LNCAP (cell line): ENCODE data around the gene USP43.

ENCODE experiments used
- CTCF ChIP-seq: fragments of 450-650 bp; IDR thresholded peaks from 2 replicates; pipeline ENCODE4 v1.5.1; 2017; ENCODE audit warnings: mild to moderate bottlenecking

The USP43 gene

DNA sequence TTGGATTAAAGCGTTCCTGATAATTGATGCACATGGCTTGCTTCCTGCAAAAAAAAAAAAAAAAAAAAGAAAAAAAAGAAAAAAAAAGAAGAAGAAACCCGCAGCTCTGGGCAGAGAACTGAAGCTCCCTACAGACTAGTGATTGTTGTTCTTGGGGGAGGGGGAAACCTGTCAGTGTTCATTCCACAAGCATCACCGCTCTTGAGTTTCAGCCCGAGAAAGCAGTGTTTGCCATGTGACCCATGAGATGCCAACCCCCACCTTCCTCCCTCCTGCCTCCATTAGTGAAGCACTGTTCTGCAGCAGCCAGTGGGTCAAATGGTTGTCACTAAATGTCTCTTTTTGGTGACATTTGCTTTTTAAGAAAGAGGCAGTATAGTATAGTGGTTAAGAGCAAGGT, 1.7 kb downstream of the USP43 start:
- TF ChIP-seq CTCF: no peak

DNA sequence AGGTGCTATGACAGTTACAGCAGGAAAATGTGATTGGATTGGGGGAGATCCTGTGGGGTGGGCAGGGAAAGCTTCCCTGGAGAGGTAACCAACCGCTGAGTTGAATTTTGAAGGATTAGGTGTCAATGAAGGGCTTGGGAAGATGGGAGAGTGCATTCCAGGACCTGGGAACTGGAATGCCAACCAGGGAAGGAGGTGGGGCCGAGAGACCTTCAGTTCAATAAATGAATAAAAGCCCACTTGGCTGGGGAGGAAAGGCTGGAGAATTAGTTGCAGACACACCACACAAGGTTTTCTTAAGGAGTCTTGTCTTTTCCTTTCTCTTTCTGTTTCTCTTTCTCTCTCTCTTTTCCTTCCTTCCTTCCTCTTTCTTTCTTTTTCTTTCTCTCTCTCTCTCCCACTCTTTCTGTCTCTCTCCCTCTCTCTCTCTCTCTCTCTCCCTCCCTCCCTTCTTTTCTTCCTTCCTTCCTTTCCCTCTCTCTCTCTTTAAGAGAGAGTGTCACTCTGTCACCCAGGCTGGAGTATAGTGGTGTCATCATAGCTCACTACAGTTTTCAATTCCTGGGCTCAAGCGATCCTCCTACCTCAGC, 3.3 kb downstream of the USP43 start:
- no peak for TF ChIP-seq CTCF

DNA sequence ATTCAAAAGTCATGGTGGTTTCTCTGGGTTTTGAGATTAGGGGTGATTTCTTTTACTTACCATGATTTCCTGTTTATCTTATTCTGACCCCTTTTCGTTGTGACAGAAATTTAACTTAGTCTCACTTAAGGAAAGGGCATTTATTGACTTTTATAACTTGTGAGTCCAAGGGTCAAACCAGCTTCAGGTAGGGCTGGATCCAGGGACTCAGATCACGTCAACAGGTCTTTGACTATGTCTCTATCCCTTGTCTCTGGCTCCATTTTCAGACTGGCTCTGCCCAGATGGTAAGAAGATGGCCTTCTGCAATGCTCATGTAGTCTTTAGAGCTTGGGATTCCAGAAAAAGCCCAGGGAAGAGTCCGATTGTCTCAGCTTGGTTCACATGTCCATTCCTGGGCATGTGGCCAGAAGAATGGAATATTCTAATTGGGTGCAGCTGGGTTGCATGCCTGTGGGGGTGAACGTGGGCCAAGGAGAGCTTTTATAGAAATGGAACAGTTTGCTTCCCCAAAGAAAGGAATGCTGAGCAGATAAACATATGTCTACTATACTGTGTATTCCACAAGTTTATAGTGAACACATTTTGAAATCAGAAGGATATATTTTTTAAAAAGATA, 13.4 kb downstream of the USP43 start:
- TF ChIP-seq CTCF: no peak

DNA sequence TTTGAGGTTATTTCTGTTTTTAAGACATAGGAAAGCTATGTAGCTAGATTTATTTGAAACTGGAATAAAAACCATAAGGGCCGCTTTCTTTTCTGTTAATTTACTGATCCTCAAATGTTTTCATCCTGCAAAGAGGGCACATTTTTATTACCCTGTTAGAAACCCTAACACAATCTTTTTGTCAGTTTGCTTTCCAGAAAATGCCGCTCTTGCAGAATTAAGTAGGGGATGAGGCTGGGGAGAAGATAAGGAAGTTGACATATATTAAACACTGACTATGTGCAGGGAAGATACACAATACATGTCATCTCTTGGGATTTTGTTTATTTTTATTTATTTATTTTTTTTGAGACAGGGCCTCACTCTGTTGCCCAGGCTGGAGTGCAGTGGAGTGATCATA, 15.7 kb downstream of the USP43 start:
- no peak for TF ChIP-seq CTCF

DNA sequence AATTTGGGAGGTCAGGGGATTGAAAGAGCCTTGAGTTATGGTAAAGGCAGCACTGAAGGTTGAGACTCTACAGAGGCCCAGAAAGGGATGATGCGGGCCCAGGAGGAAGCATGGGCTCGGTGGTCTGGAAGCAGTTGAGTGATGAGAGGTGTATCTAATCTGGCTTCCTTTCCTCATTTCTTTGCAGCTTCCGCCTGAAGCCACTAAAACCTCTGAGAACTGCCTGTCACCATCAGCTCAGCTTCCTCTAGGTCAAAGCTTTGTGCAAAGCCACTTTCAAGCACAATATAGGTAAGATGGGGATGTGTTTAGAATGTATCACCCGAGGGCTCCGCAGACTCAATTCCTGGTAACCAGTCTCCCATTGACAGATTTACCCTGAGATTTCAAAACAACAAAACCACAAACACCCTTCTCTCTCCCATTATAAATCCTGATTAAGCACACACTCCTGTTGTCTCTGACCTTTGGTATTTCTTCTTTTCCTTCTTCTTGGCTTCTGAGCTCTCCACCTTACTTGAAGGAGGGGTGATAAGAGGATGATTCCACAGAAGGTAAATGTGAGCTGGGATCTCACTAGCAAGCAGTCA, 21.2 kb downstream of the USP43 start:
- TF ChIP-seq CTCF: no peak

- no peak for TF ChIP-seq CTCF
These were observed 23.2 kb downstream of the USP43 start for GRCh38 chr17:9668517-9668916.

DNA sequence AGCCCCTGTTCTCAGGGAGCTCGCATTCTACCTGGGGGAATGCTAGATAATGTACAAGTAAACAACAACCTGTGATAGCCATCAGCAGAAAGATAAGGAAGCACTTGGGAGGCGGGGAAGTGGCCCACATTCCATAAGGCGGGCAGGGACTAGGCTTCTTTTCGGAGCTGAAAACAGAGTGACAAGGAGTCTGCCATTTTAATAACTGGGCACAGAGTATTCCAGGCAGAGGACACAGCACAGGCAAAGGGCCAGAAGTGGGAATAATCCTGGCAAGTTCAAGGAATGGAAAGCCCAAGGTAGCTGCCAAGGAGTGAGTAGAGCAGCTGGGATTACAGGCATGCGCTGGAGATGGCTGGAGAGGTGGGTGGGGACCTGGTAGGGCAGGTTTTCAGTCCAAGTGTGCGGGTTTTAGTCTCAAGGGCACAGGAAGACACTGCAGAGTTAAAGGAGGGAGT, 24.3 kb downstream of the USP43 start:
- TF ChIP-seq CTCF: no peak
